Measurements from ENCODE around the gene SYNE1.

The SYNE1 gene

GRCh38 chr6:152123076-152123475 lies 514.1 kb downstream of the SYNE1 start:
- no peak for DNase-seq

GRCh38 chr6:152122434-152122833 lies 514.7 kb downstream of the SYNE1 start:
- no peak for DNase-seq

DNA sequence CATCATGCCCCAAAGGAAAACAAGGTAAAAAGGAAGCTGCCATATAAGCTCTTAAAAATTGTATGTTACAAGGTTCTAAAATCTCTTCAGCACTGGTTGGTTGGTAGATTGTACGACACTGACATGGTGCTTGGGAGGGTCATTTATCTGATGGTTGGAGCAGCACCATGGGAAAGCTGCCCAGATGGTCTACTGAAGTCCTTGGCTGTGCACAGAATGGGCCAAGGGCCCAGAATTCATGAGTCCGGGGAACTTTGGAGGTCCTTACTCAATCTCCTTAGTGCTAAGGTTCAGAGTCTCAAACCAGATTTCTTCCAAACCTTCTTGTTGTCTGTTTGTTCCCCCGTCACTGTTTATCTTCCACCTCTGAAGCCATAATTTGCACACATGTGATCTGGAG lies 515.3 kb downstream of the SYNE1 start:
- no peak for DNase-seq

DNA sequence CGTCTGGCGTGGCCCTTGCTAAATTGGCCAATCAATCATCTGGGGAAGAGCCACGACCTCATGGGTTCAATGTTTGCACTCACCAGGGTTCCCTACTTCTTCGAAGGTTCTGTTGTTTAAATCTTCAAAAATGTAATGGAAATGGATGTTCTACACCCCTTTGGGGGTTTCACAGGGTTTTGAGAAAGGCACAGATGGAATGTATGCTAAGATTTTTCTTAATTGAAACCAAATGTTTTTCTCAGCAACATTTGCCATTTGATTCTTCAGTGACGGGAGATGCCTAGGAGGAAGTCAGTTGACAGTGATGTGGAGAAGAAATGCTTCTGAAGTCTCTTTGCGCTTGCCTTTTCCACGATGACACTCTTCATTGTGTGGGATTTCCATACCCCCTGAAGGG lies 517.3 kb downstream of the SYNE1 start:
- no peak for DNase-seq

DNA sequence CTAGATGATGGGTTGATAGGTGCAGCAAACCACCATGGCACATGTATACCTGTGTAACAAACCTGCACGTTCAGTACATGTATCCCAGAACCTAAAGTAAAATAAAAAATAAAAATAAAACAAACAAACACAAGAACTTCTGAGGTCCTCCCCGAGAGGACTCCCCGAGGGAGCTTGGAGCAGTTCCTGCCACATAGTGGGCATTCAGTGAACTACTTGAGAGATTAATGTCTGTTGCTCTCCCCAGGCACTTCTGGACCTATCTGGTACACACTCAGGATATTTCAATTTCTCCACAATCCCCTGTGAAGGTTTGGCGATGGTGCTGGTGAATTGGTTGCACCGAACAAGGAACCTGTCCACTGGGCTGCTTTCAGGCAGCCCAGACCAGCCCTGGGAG lies 518.5 kb downstream of the SYNE1 start:
- DNase-seq: no peak

- no peak for DNase-seq
Measured at GRCh38 chr6:152118224-152118623, 518.9 kb downstream of the SYNE1 start.

- no peak for DNase-seq
Measured at GRCh38 chr6:152117156-152118133, 519.7 kb downstream of the SYNE1 start.

- no peak for DNase-seq
Measured at GRCh38 chr6:152112491-152113261, 524.5 kb downstream of the SYNE1 start.

- DNase-seq: no peak
Measured at GRCh38 chr6:152110886-152111820, 526.0 kb downstream of the SYNE1 start.

GRCh38 chr6:152107973-152108372 lies 529.2 kb downstream of the SYNE1 start:
- no peak for DNase-seq

DNA sequence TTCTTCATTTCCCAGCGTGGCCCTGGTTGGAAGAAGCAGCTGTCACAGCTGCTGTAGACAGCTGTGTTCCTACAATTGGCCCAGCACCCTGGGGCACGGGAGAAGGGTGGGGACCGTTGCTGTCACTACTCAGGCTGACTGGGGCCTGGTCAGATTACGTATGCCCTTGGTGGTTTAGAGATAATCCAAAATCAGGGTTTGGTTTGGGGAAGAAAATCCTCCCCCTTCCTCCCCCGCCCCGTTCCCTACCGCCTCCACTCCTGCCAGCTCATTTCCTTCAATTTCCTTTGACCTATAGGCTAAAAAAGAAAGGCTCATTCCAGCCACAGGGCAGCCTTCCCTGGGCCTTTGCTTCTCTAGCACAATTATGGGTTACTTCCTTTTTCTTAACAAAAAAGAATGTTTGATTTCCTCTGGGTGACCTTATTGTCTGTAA lies 537.0 kb downstream of the SYNE1 start:
- DNase-seq: no peak

- no peak for DNase-seq
Measured at GRCh38 chr6:152099446-152100182, 537.5 kb downstream of the SYNE1 start.

DNA sequence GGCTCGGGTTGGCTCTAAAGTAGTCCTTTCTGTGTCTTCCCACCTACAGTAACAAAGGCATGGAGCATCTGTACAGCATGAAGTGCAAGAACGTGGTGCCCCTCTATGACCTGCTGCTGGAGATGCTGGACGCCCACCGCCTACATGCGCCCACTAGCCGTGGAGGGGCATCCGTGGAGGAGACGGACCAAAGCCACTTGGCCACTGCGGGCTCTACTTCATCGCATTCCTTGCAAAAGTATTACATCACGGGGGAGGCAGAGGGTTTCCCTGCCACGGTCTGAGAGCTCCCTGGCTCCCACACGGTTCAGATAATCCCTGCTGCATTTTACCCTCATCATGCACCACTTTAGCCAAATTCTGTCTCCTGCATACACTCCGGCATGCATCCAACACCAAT lies 538.5 kb downstream of the SYNE1 start:
- no peak for DNase-seq

- DNase-seq: no peak
Measured at GRCh38 chr6:152096863-152097496, 540.2 kb downstream of the SYNE1 start.

GRCh38 chr6:152094992-152095592 lies 542.1 kb downstream of the SYNE1 start:
- DNase-seq: no peak

GRCh38 chr6:152094276-152094675 lies 542.9 kb downstream of the SYNE1 start:
- DNase-seq: no peak

GRCh38 chr6:152093711-152094110 lies 543.5 kb downstream of the SYNE1 start:
- DNase-seq: no peak

DNA sequence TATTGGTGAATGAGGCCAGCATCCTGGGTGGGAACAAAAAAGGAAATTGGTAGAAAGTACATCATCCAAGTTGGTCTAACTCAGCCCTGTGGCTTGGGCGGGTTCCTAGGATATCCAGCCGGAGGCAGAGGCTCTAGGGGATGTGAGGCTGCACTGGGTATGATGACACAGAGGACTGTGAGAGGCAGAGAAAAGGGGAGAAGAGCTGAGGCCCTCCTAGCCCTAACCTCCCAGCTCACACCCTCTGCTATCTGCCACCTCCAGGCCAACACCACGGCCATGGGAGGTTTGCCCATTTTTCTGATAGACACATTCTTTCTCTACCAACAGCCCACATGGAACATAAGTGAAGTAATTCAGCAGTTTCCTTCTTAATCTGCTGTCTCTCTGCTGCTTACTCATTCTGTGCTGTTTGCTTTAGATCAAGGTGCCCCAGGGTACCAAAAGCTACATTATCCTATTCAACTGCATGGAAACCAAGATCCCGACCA lies 545.3 kb downstream of the SYNE1 start:
- DNase-seq: no peak

DNA sequence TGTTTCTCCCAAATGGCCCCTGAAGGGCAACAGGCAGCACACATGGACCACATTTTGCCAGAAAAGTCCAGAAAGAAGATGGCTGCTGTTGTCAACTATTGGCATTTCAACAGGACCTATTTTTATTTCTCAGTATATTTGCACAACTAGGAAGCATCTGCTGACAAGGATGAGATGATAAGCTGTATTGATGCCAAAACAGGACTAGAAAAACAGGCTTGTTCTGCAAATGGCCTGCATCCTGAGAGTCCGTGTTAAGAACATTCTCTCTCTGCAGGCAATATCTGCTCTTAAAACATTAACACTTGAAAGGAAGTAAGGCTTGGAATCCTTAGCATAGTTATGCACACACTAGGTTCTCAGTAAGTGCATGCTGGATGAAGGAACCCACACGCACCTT lies 546.0 kb downstream of the SYNE1 start:
- no peak for DNase-seq

DNA sequence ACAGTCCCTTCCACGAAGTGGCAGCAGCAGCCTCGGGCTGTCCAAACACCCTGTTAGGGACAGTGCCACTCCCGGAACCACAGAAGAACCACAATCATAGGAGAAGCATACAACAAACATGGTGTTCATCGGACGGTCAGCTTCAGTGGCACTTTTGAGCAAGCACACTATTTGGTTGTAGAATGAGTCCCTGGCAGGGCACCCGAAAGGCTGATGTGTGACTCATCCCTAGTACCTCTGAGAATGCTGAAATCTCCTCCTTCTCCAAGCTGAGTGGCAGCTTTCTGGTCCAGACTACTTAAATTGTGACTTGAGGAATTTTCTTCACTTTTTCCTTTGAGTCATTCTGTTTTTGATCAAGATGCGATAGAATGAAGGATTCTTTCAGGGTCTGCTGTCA lies 547.2 kb downstream of the SYNE1 start:
- no peak for DNase-seq

- no peak for DNase-seq
Measured at GRCh38 chr6:152087701-152088100, 549.5 kb downstream of the SYNE1 start.

Data from activated naive CD4-positive, alpha-beta T cell treated with Interleukin-2 at 50 U/mL for 16 hours (primary cell).